H1 (cell line): ENCODE data around the gene GPR35. TPM values are rescaled to one million over a fixed set of nuclear protein-coding genes. Genes with fewer than 3 reads are reported as not detected.

Experiments
- CTCF ChIA-PET: fragments of 300-600 bp; sonication (Branson Sonifier 250); formaldehyde crosslinking; loops from one replicate; lab custom pipeline; 2021; ENCODE audit not compliant: partially characterized antibody; lab: Charles Lee
- POLR2A ChIA-PET: fragments of 300-600 bp; sonication (Branson Sonifier 250); formaldehyde crosslinking; loops from one replicate; lab custom pipeline; 2021; ENCODE audit warnings: inconsistent platforms; ENCODE audit not compliant: partially characterized antibody; lab: Charles Lee
- DNase-seq, 2 experiments: peaks; one replicate each; pipeline versions ENCODE4 v3.0.0 to v3.0.0-alpha.2; 2010 to 2022; ENCODE audit warnings: low spot score in 2 of 2, low read depth in 1 of 2, mixed read lengths in 1 of 2
- FAIRE-seq: peaks from 2 replicates; lab custom pipeline; 2011; peaks lifted over from hg19 to GRCh38; lab: Jason Lieb, UNC
- H2AFZ ChIP-seq: 2 replicates; pipeline ENCODE4 v1.8.1; 2012; ENCODE audit warnings: low read length, inconsistent platforms
- H2AK5ac ChIP-seq: 2 replicates; pipeline ENCODE4 v1.6.1; 2013; ENCODE audit warnings: low read depth, low read length
- H2BK120ac ChIP-seq: replicated peaks from 2 replicates; pipeline ENCODE3; 2013; ENCODE audit warnings: low read depth, low read length, inconsistent platforms
- H2BK12ac ChIP-seq: 2 replicates; pipeline ENCODE4 v1.6.1; 2013; ENCODE audit warnings: low read depth, low read length
- H2BK15ac ChIP-seq: 2 replicates; pipeline ENCODE4 v1.6.1; 2013; ENCODE audit warnings: low read length
- H2BK20ac ChIP-seq: 2 replicates; pipeline ENCODE4 v1.6.1; 2013; ENCODE audit warnings: low read length
- H2BK5ac ChIP-seq: 2 replicates; pipeline ENCODE4 v1.6.1; 2013; ENCODE audit warnings: low read depth, low read length
- H3K14ac ChIP-seq: 2 replicates; pipeline ENCODE4 v1.6.1; 2013; ENCODE audit warnings: inconsistent platforms; ENCODE audit not compliant: insufficient read length
- H3K18ac ChIP-seq: 2 replicates; pipeline ENCODE4 v1.6.1; 2013; ENCODE audit warnings: low read length; ENCODE audit errors: extremely low read depth
- H3K23ac ChIP-seq: 2 replicates; pipeline ENCODE4 v1.6.1; 2013; ENCODE audit warnings: inconsistent platforms; ENCODE audit not compliant: insufficient read length
- H3K23me2 ChIP-seq: 2 replicates; pipeline ENCODE4 v1.6.1; 2013; ENCODE audit warnings: low read depth, low read length
- H3K27ac ChIP-seq: 2 replicates; pipeline ENCODE4 v1.6.1; 2011; ENCODE audit warnings: low read depth, low read length, inconsistent platforms
- H3K27me3 ChIP-seq, 4 experiments: replicated peaks in 1 of 4; 1 replicate in 1 of 4; 2 replicates in 3 of 4; pipeline versions ENCODE4 v1.6.1 to v1.8.1; 2011 to 2013; ENCODE audit warnings: low read length in 3 of 4, mild to moderate bottlenecking in 3 of 4, inconsistent platforms in 2 of 4, mixed read lengths in 2 of 4, moderate library complexity in 1 of 4; ENCODE audit not compliant: control insufficient read depth in 3 of 4, insufficient read depth in 3 of 4; ENCODE audit errors: extremely low read depth in 1 of 4
- H3K36me3 ChIP-seq, 4 experiments: 2 replicates each; pipeline versions ENCODE4 v1.6.1 to v1.8.1; 2011 to 2013; ENCODE audit warnings: mild to moderate bottlenecking in 4 of 4, low read length in 3 of 4, moderate library complexity in 2 of 4, control low read depth in 1 of 4, inconsistent platforms in 1 of 4; ENCODE audit not compliant: insufficient read depth in 4 of 4, control insufficient read depth in 2 of 4
- H3K4ac ChIP-seq: replicated peaks from 2 replicates; pipeline ENCODE3; 2013; ENCODE audit warnings: low read length, low read depth, mixed read lengths, inconsistent platforms; ENCODE audit not compliant: insufficient read length
- H3K4me1 ChIP-seq, 4 experiments: replicated peaks in 1 of 4; 1 replicate in 1 of 4; 2 replicates in 3 of 4; pipeline versions ENCODE4 v1.6.1 to v1.8.1; 2011 to 2013; ENCODE audit warnings: low read length in 3 of 4, inconsistent platforms in 2 of 4, mixed read lengths in 1 of 4; ENCODE audit not compliant: insufficient read depth in 4 of 4, control insufficient read depth in 3 of 4
- H3K4me2 ChIP-seq, 2 experiments: 2 replicates each; pipeline versions ENCODE4 v1.6.1 to v1.8.1; 2011 to 2013; ENCODE audit warnings: low read depth in 2 of 2, low read length in 2 of 2, control low read depth in 1 of 2, inconsistent platforms in 1 of 2, mild to moderate bottlenecking in 1 of 2; ENCODE audit not compliant: insufficient read depth in 1 of 2
- H3K4me3 ChIP-seq, 4 experiments: fragments of 200-600, 300-600 bp in 1 of 4; sonication (generic), shearing (Covaris generic), sonication (Bioruptor Twin) in 1 of 4; 2 replicates each; pipeline versions ENCODE4 v1.5.1 to v1.8.1; 2011 to 2016; ENCODE audit warnings: low read length in 4 of 4, low read depth in 3 of 4, control low read depth in 2 of 4, inconsistent platforms in 2 of 4, mild to moderate bottlenecking in 2 of 4, mixed read lengths in 1 of 4, moderate library complexity in 1 of 4; ENCODE audit not compliant: insufficient read depth in 2 of 4; ENCODE audit errors: extremely low read depth in 1 of 4
- H3K56ac ChIP-seq: replicated peaks from 2 replicates; pipeline ENCODE3; 2013; ENCODE audit warnings: low read depth, mild to moderate bottlenecking, mixed read lengths, low read length, inconsistent platforms; ENCODE audit not compliant: insufficient read length
- H3K79me1 ChIP-seq: 2 replicates; pipeline ENCODE4 v1.6.1; 2013; ENCODE audit warnings: low read depth, low read length, control low read depth
- H3K79me2 ChIP-seq, 2 experiments: 2 replicates each; pipeline versions ENCODE4 v1.6.1 to v1.8.1; 2012 to 2013; ENCODE audit warnings: low read length in 2 of 2, mild to moderate bottlenecking in 2 of 2, inconsistent platforms in 1 of 2; ENCODE audit not compliant: insufficient read depth in 2 of 2, control insufficient read depth in 1 of 2
- H3K9ac ChIP-seq, 4 experiments: replicated peaks in 1 of 4; 1 replicate in 1 of 4; 2 replicates in 3 of 4; pipeline versions ENCODE4 v1.6.1 to v1.8.1; 2011 to 2013; ENCODE audit warnings: low read depth in 3 of 4, low read length in 3 of 4, control low read depth in 2 of 4, mild to moderate bottlenecking in 2 of 4, moderate library complexity in 2 of 4, inconsistent platforms in 1 of 4; ENCODE audit errors: extremely low read depth in 1 of 4
- H3K9me3 ChIP-seq, 2 experiments: 2 replicates each; pipeline versions ENCODE4 v1.6.1 to v1.8.1; 2012 to 2013; ENCODE audit warnings: mild to moderate bottlenecking in 2 of 2, moderate library complexity in 2 of 2, control low read depth in 1 of 2, inconsistent platforms in 1 of 2, low read depth in 1 of 2, low read length in 1 of 2, mixed read lengths in 1 of 2; ENCODE audit not compliant: insufficient read depth in 2 of 2
- H4K20me1 ChIP-seq, 2 experiments: replicated peaks in 1 of 2; 2 replicates each; pipeline versions ENCODE3 to v1.8.1; 2011 to 2013; ENCODE audit warnings: inconsistent platforms in 2 of 2, low read length in 2 of 2, mild to moderate bottlenecking in 1 of 2; ENCODE audit not compliant: insufficient read depth in 2 of 2, control insufficient read depth in 1 of 2
- H4K5ac ChIP-seq: 2 replicates; pipeline ENCODE4 v1.6.1; 2013; ENCODE audit warnings: low read length, low read depth, mixed read lengths, inconsistent platforms; ENCODE audit not compliant: insufficient read length
- H4K8ac ChIP-seq: 2 replicates; pipeline ENCODE4 v1.8.0; 2013; ENCODE audit warnings: mild to moderate bottlenecking, moderate library complexity, low read length, inconsistent platforms; ENCODE audit not compliant: insufficient read depth; ENCODE audit errors: extremely low read depth
- H4K91ac ChIP-seq: replicated peaks from 2 replicates; pipeline ENCODE3; 2013; ENCODE audit warnings: low read length, mixed read lengths, inconsistent platforms; ENCODE audit not compliant: insufficient read length
- CHD2 ChIP-seq: IDR thresholded peaks from 2 replicates; pipeline ENCODE4 v1.6.1; 2012; ENCODE audit warnings: low read length, improper control_type of control experiment
- EP300 ChIP-seq, 2 experiments: IDR thresholded peaks; 1 replicate in 1 of 2; 2 replicates in 1 of 2; pipeline ENCODE4 v1.6.1; 2011 to 2012; ENCODE audit warnings: low read depth in 2 of 2, low read length in 2 of 2, mild to moderate bottlenecking in 2 of 2, borderline replicate concordance in 1 of 2, inconsistent platforms in 1 of 2, moderate library complexity in 1 of 2
- HDAC2 ChIP-seq, 2 experiments: fragments of 300-600 bp in 1 of 2; sonication (generic) in 1 of 2; IDR thresholded peaks; 2 replicates each; pipeline ENCODE4 v1.6.1; 2011 to 2012; ENCODE audit warnings: low read depth in 2 of 2, low read length in 2 of 2, mild to moderate bottlenecking in 2 of 2, moderate library complexity in 2 of 2, borderline replicate concordance in 1 of 2, inconsistent platforms in 1 of 2
- HDAC6 ChIP-seq: IDR thresholded peaks from one replicate; pipeline ENCODE4 v1.7.1; 2012; ENCODE audit warnings: low read depth, mild to moderate bottlenecking, inconsistent platforms, low read length, moderate library complexity
- JUN ChIP-seq: IDR thresholded peaks from 2 replicates; pipeline ENCODE4 v1.6.1; 2011; ENCODE audit warnings: low read depth, mild to moderate bottlenecking, improper control_type of control experiment, low read length
- JUND ChIP-seq: IDR thresholded peaks from 2 replicates; pipeline ENCODE4 v1.6.1; 2011; ENCODE audit warnings: mild to moderate bottlenecking, improper control_type of control experiment, low read length
- NRF1 ChIP-seq: IDR thresholded peaks from 2 replicates; pipeline ENCODE4 v1.6.1; 2011; ENCODE audit warnings: mild to moderate bottlenecking, low read depth, low read length, improper control_type of control experiment
- POLR2A ChIP-seq, 2 experiments: IDR thresholded peaks; 1 replicate in 1 of 2; 2 replicates in 1 of 2; pipeline ENCODE4 v1.6.1; 2011; ENCODE audit warnings: low read depth in 2 of 2, low read length in 2 of 2, mild to moderate bottlenecking in 2 of 2; ENCODE audit errors: control extremely low read depth in 1 of 2
- POU5F1 ChIP-seq: IDR thresholded peaks from 2 replicates; pipeline ENCODE4 v1.6.1; 2011; ENCODE audit warnings: low read depth, mild to moderate bottlenecking, low read length, moderate library complexity
- RBBP5 ChIP-seq: IDR thresholded peaks from 2 replicates; pipeline ENCODE4 v1.7.1; 2012; ENCODE audit warnings: low read depth, mild to moderate bottlenecking, inconsistent platforms, low read length, moderate library complexity, borderline replicate concordance
- SAP30 ChIP-seq: fragments of 300-600 bp; sonication (generic); IDR thresholded peaks from 2 replicates; pipeline ENCODE4 v1.7.1; 2012; ENCODE audit warnings: low read length, moderate library complexity, mild to moderate bottlenecking, inconsistent platforms; ENCODE audit not compliant: insufficient read depth, insufficient replicate concordance
- WGBS, 2 experiments: shearing (Covaris generic) in 1 of 2; methylation state at CpG; one replicate each; pipeline versions ENCODE4 v1.1.6 to v1.1.7; 2013 to 2015; ENCODE audit warnings: low lambda C conversion rate in 2 of 2, mixed read lengths in 2 of 2, inconsistent platforms in 1 of 2, low coverage in 1 of 2, missing lambda C conversion rate in 1 of 2; ENCODE audit not compliant: insufficient replicate concordance in 2 of 2, insufficient coverage in 1 of 2, insufficient read length in 1 of 2; ENCODE audit errors: extremely low coverage in 1 of 2, missing lambda C conversion rate in 1 of 2; 5-methylcytosine and 5-hydroxymethylcytosine counted together
- polyA plus RNA-seq, 7 experiments: library from polyadenylated mRNA; depleted of rRNA in 3 of 7; stranded (reverse) in 5 of 7; unstranded in 2 of 7; fragments of >200 nt in 5 of 7; fragments of 200-250 nt in 2 of 7; gene quantifications; 1 replicate in 5 of 7; 2 replicates in 1 of 7; 4 replicates in 1 of 7; pipeline versions ENCODE4 v1.2.1 to v1.2.3, GENCODE V29; 2011 to 2013; ENCODE audit warnings: missing spikeins in 2 of 7, mixed read lengths in 2 of 7
- total RNA-seq: library from RNA; stranded (reverse); fragmentation: NEBNext Ultra II Directional; extraction: Animal tissue kit (Norgen Biotek cat#: 25700); gene quantifications from 2 replicates; pipeline ENCODE4 v1.2.1, GENCODE V29; 2021

GPR35 gene
- total and polyA plus RNA-seq, 2 of the 8 experiments (the other 6 are each of a cell fraction or from before 2014, with no cell fraction given), result 0.47 TPM; not detected in 1

GRCh38 chr2:240662681-240663080 lies 37.4 kb downstream of the GPR35 start:
- H4K91ac ChIP-seq, result no peak overlapping the region
- no peaks in the 10 kb centered on the region for H3K79me1 ChIP-seq
- no peak overlapping the region for H2AK5ac ChIP-seq
- no peaks in the 10 kb centered on the region for H3K36me3 ChIP-seq
- WGBS, 2 experiments, result 98% methylated on average over 3 of the region's 3 CpGs; no CpG with 5 or more reads in 1 of the 2 experiments
- DNase-seq (no peak), FAIRE-seq (no peak)
- H3K4ac ChIP-seq, result no peak overlapping the region
- no peak overlapping the region for H2BK5ac ChIP-seq
- H3K23me2 ChIP-seq, result no peaks in the 10 kb centered on the region
- no peak overlapping the region for H4K8ac ChIP-seq
- no peak overlapping the region for H3K27ac ChIP-seq
- no peak overlapping the region for H3K9ac ChIP-seq
- no peaks in the 10 kb centered on the region; a peak in 1 of 4 replicates for H3K9me3 ChIP-seq
- H2BK120ac ChIP-seq, result no peak overlapping the region
- no peak overlapping the region for H3K14ac ChIP-seq
- POLR2A ChIA-PET, result no interaction called here
- no peak overlapping the region for H4K5ac ChIP-seq
- peaks cover 0 to 1% (median 0%) of the 10 kb centered on the region in 4 experiments; a peak in 1 of 7 replicates for H3K27me3 ChIP-seq
- no peak overlapping the region for H2BK12ac ChIP-seq
- H2AFZ ChIP-seq, result no peak overlapping the region
- CTCF ChIA-PET, result no interaction called here
- no peak overlapping the region for H2BK15ac ChIP-seq
- TF ChIP-seq HDAC2 (IDR thresholded peaks at IDR 0.05; ENCODE audit: borderline replicate concordance in 1 of 2, low read depth in 2 of 2, low read length in 2 of 2) (no peak), CHD2 (no peak), JUND (no peak), JUN (no peak), POU5F1 (no peak), HDAC6 (no peak), POLR2A (IDR thresholded peaks at IDR 0.05; ENCODE audit: control extremely low read depth in 1 of 2, low read depth in 2 of 2, low read length in 2 of 2) (no peak), RBBP5 (no peak), SAP30 (no peak), EP300 (IDR thresholded peaks at IDR 0.05; ENCODE audit: borderline replicate concordance in 1 of 2, low read depth in 2 of 2, low read length in 2 of 2) (no peak), NRF1 (no peak)
- TF ChIP-seq, all 59 proteins: peak for 0
- Histone ChIP-seq H3K4me1 (no peaks in the 10 kb centered on the region), H3K4me3 (no peak overlapping the region), H3K79me2 (no peaks in the 10 kb centered on the region), H3K56ac (no peak overlapping the region), H3K23ac (no peak overlapping the region), H4K20me1 (no peaks in the 10 kb centered on the region), H2BK20ac (no peak overlapping the region), H3K4me2 (no peak overlapping the region), H3K18ac (no peak overlapping the region)
